Heart left ventricle (tissue), 16 donors: ENCODE results near the gene NCAPG2. TPM values are rescaled to one million over a fixed set of nuclear protein-coding genes. Genes with fewer than 3 reads are reported as not detected.

Source experiments
- ATAC-seq, 4 donors: fragments of 200-7000 bp; cut with Tn5 transposase; one replicate each; pipeline ENCODE4 v1.9.1; 2020 to 2022; ENCODE audit warnings: moderate library complexity in 4 of 4, mild to moderate bottlenecking in 3 of 4, moderate number of reproducible peaks in 1 of 4
- DNase-seq, 5 donors: peaks; one replicate each; pipeline ENCODE4 v3.0.0-alpha.2; 2020
- H3K27ac ChIP-seq, 12 donors: fragments of 200-600 bp; sonication (generic) in 4 of 12; one replicate each; pipeline versions ENCODE4 v1.5.0 to v1.8.0; 2016 to 2022; ENCODE audit warnings: mild to moderate bottlenecking in 2 of 12
- H3K27me3 ChIP-seq, 9 donors: fragments of 200-600 bp; sonication (generic) in 2 of 9; one replicate each; pipeline versions ENCODE4 v1.5.1 to v1.8.0; 2016 to 2022; ENCODE audit warnings: mild to moderate bottlenecking in 3 of 9
- H3K36me3 ChIP-seq, 9 donors: fragments of 200-600 bp; sonication (generic) in 2 of 9; one replicate each; pipeline versions ENCODE4 v1.5.0 to v1.8.0; 2018 to 2022; ENCODE audit warnings: mild to moderate bottlenecking in 2 of 9
- H3K4me1 ChIP-seq, 12 donors: fragments of 200-600 bp; sonication (generic) in 4 of 12; one replicate each; pipeline versions ENCODE4 v1.5.0 to v1.8.0; 2016 to 2022; ENCODE audit warnings: mild to moderate bottlenecking in 3 of 12
- H3K4me3 ChIP-seq, 12 donors: fragments of 200-600 bp; sonication (generic) in 4 of 12; one replicate each; pipeline versions ENCODE4 v1.5.0 to v1.8.0; 2017 to 2022; ENCODE audit warnings: mild to moderate bottlenecking in 9 of 12, moderate library complexity in 4 of 12
- H3K9me3 ChIP-seq, 12 donors: fragments of 200-600 bp; sonication (generic) in 4 of 12; one replicate each; pipeline versions ENCODE4 v1.5.0 to v1.8.0; 2016 to 2022; ENCODE audit warnings: mild to moderate bottlenecking in 1 of 12
- CTCF ChIP-seq, 12 donors: fragments of 200-600 bp; sonication (generic) in 4 of 12; IDR thresholded peaks; one replicate each; pipeline versions ENCODE4 v1.5.0 to v1.8.0; 2018 to 2022; ENCODE audit warnings: antibody characterized with exemption in 12 of 12, mild to moderate bottlenecking in 5 of 12
- POLR2A ChIP-seq, 2 donors: fragments of 450-650 bp; IDR thresholded peaks; one replicate each; pipeline ENCODE4 v1.6.1; 2017; ENCODE audit warnings: antibody characterized with exemption in 2 of 2, mild to moderate bottlenecking in 2 of 2, moderate library complexity in 2 of 2
- WGBS, 4 donors: extraction: QIAGEN DNeasy Blood & Tissue Kit in 2 of 4; methylation state at CpG; one replicate each; pipeline versions ENCODE4 v1.1.5 to v1.1.7; 2013 to 2018; 5-methylcytosine and 5-hydroxymethylcytosine counted together
- intact Hi-C, 10 donors: fragments of 100-400 bp; cut with DNase I; formaldehyde crosslinking; loops; one replicate each; pipeline versions ENCODE4 v1.11.1 to v1.14.2; 2022
- polyA plus RNA-seq, 2 donors: library from polyadenylated mRNA; stranded (reverse); fragments of 200-250 nt; gene quantifications; one replicate each; pipeline ENCODE4 v1.2.3, GENCODE V29; 2013
- total RNA-seq, 9 donors: library from RNA; depleted of rRNA in 2 of 9; stranded (reverse); fragments of >200 nt in 2 of 9; fragmentation: NEBNext Ultra II Directional in 3 of 9; extraction: Animal tissue kit (Norgen Biotek cat#: 25700) in 3 of 9; gene quantifications; one replicate each; pipeline versions ENCODE4 v1.1.0 to v1.2.4, GENCODE V29; 2016 to 2023
- donor health status: ischemic (EF 13 %, LVEDD 7.1; RV severe dilation, severe dysfunction).
- donor health status: healthy with polysubstance abuse.
- donor health status: DM: no; HTN: yes; CAD: no.
- donor health status: DM: no; HTN: no; CAD: no.
- donor health status: ischemic (EF 25% LVEDD 6.9; RV normal size, moderate dysfunction).
- donor health status: ischemic (EF 25% LVEDD 5.7; RV mildly dilated, moderate dysfunction).
- donor health status: healthy.
- donor health status: DM: yes; HTN: yes; CAD: no.
- donor health status: ischemic (EF 35%, LVEDD 5.7; RV mildly dilated, moderate dysfunction).
- donor health status: nonischemic (EF 11% LVEDD 7.7; RV severe dilation, severe dysfunction).
- donor health status: DM: yes; HTN: yes; CAD: no.
- donor health status: PGD.
- donor health status: ischemic (EF 29% LVEDD 5.4; RV normal size, mild dysfunction).
- donor health status: nonischemic (EF 23%, LVEDD 6.1; RV moderate dilation, normal function).

The NCAPG2 gene
- total and polyA plus RNA-seq, 11 donors = 1.1 to 12.5 (median 4.1) TPM

GRCh38 chr7:158658475-158658874 lies 46.1 kb downstream of the NCAPG2 start:
- TF ChIP-seq POLR2A (IDR thresholded peaks at IDR 0.05) (no peak), CTCF (IDR thresholded peaks at IDR 0.05) (no peak)

DNA sequence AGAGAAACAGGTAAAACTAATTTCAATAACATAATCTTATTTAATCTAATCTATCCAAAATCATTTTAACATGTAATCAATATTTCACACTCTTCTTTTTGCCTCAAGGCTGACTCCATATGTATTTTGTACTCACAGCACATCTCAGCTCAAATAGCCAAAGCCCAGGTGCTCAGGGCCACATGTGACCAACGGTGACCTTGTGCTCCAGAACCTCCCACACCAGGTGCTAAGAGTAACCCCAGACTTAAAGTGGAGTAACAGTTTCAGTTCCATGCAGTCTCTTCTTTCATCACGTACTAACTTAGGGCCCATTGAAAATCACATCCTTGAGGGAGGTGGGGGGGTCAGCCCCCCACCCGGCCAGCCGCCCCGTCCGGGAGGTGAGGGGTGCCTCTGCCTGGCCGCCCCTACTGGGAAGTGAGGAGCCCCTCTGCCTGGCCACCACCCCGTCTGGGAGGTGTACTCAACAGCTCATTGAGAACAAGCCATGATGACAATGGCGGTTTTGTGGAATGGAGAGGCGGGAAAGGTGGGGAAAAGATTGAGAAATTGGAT lies 47.3 kb downstream of the NCAPG2 start:
- WGBS, 4 donors = 93 to 96% (median 95%) methylated on average over 10 of the region's 10 CpGs
- Histone ChIP-seq H3K4me3 (no peak overlapping the region), H3K36me3 (peaks cover 0 to 35% (median 23%) of the 10 kb centered on the region in 9 donors), H3K4me1 (no peaks in the 10 kb centered on the region), H3K9me3 (no peaks in the 10 kb centered on the region), H3K27me3 (no peaks in the 10 kb centered on the region), H3K27ac (no peak overlapping the region)
- intact Hi-C loops = no loop called here
- ATAC-seq = no peak
- no peak for DNase-seq
- no peak for TF ChIP-seq POLR2A (IDR thresholded peaks at IDR 0.05)

More at GRCh38 chr7:158658475-158658874, 46.1 kb downstream of the NCAPG2 start:
- peaks cover 0 to 45% (median 23%) of the 10 kb centered on the region in 9 donors for H3K36me3 ChIP-seq
- no peak overlapping the region for H3K4me3 ChIP-seq
- ATAC-seq (no peak), DNase-seq (no peak)
- no peaks in the 10 kb centered on the region for H3K4me1 ChIP-seq
- H3K27ac ChIP-seq = no peak overlapping the region
- intact Hi-C loops = no loop called here
- H3K27me3 ChIP-seq = no peaks in the 10 kb centered on the region
- no peaks in the 10 kb centered on the region for H3K9me3 ChIP-seq
- 91 to 100% (median 94%) methylated on average over 2 of the region's 2 CpGs for WGBS, 4 donors

GRCh38 chr7:158655931-158656441 lies 48.6 kb downstream of the NCAPG2 start:
- Histone ChIP-seq H3K9me3 (no peaks in the 10 kb centered on the region), H3K4me3 (no peak overlapping the region), H3K27ac (no peak overlapping the region), H3K27me3 (no peaks in the 10 kb centered on the region), H3K4me1 (no peaks in the 10 kb centered on the region), H3K36me3 (peaks cover 0 to 36% (median 20%) of the 10 kb centered on the region in 9 donors)
- intact Hi-C loops = no loop called here
- ATAC-seq (no peak), DNase-seq (no peak)
- 91 to 97% (median 94%) methylated on average over 7 of the region's 7 CpGs for WGBS, 4 donors
- TF ChIP-seq POLR2A (IDR thresholded peaks at IDR 0.05) = no peak
- TF ChIP-seq CTCF (IDR thresholded peaks at IDR 0.05) = no peak

DNA sequence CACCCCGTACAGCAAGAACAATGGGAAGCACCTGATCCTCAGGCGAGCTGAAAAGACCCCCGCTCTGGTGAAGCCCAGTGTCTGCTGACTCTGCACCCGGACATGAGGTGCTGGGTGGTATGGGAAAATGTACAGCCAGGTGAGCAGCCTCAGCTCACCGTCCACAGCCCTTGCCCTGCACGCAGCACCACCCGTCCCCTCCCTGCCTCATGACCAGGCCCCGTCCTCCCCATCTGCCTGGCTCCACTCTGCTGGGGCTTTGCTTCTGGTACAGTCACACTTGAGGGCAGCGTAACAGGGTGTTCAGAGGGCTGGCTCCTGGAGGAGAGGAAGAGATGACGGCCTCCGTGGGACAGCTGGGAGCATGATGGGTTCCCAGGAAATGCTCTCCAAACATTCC lies 49.1 kb downstream of the NCAPG2 start:
- H3K9me3 ChIP-seq = no peaks in the 10 kb centered on the region
- H3K27ac ChIP-seq = no peak overlapping the region
- TF ChIP-seq POLR2A (IDR thresholded peaks at IDR 0.05) (no peak), CTCF (IDR thresholded peaks at IDR 0.05) (no peak)
- H3K36me3 ChIP-seq = peaks cover 0 to 41% (median 20%) of the 10 kb centered on the region in 9 donors
- H3K4me1 ChIP-seq = no peaks in the 10 kb centered on the region
- intact Hi-C loops = no loop called here
- no peak overlapping the region for H3K4me3 ChIP-seq
- ATAC-seq (no peak), DNase-seq (no peak)
- 87 to 95% (median 94%) methylated on average over 10 to 11 of the region's 11 CpGs for WGBS, 4 donors
- no peaks in the 10 kb centered on the region for H3K27me3 ChIP-seq
